ENCODE results near the gene DNM3.
"Not testable (repeated sequence)": the region's sequence is repeated elsewhere in the genome, so short reads cannot be mapped to it uniquely, and the experiment has no call there.

DNM3 gene

DNA sequence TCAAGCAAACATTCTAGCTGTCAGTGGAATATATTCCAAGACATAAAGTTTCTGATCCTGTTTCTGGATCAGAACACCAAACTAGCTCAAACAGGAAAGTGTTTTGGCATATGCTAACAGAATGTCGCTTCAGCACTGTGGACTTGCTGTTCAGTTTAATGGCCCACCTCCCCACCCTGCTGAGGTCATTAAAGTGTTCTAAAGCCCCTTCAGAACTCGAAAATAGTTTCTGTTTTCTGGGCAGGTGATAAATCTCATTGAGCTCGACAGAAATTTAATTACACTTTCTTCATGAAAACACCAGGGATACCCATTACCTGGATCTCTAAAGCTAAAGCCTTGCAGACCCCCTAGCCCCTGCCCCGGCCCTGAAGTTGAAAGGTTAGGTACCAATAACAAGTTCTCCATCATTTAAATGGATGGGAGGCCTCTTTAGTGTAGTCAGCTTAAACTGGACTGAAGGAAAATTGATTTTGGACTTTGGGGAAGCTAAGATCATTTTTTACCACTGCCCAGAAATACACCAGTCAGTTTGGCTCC, 575.3 kb downstream of the DNM3 start:
- no peak for DNase-seq (ENCODE audit: low spot score)

DNA sequence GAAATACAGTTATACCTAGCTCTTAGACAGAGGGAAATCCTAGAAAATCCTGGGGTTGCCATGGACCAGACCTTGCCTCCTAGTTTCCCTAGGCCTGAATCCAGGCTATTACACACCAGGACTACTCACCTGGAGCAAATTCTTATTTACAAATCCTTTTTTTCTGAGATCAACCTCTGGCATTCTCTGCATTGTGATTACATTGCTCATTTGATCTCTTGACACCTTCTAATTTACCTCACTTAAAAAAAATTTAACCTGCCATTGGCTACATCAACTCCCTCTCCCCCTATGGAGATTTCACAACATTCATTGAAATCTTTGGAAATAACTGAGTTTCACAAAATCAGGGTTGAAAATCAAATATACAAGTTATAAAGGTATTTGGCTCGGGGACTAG, 576.3 kb downstream of the DNM3 start:
- no peak for DNase-seq (ENCODE audit: low spot score)

DNA sequence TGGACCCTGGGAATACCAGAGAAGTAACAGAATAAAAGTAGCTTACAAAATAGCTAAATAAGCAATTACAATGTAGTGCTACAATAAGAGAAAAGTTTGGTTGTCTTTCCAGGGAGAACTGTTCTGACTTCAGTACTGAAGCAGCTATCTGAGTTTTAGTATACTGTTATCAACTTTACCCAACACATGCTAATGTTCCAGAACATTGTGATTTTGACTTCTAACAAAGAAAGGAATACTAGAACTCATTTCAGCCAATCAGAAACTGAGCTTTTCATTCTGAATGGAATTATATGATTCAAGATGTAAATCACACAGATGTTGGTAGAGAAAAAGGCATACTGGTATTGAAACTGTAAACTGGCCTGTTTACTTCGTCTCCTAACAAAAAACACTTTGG, 579.1 kb downstream of the DNM3 start, which contains the start of gene C1orf105:
Gene C1orf105, plus strand, starts transcription at position 301 of the 400 bp plus-strand sequence. CDS start 201 bp downstream, outside the sequence.
- no peak for DNase-seq (ENCODE audit: low spot score)

DNA sequence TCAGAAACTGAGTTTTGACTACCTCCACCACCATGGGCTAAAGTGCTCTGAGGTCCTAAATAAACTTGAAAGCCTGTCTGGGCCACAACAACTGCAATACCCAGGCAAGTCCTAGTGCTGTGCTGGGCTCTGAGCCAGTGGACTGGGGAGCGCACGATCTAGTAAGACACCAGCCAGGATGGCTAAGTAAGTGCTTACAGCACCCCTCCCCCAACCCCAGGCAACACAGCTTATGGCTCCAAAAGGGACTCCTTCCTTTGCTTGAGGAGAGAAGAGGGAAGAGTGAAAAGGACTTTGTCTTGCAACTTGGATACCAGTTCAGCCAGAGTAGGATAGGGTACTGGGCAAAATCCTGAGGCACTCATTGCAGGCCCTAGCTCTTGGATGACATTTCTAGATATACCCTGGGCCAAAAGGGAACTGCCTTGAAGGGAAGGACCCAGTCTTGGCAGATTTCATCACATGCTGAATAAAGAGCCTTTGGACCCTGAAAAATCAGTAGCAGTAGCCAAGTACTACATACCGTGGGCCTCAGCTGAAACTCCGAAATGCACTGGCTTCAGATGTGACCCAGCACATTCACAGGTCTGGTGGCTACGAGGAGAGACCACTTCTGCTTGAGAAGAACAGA, 580.8 kb downstream of the DNM3 start:
- DNase-seq (ENCODE audit: low spot score) = no peak

DNA sequence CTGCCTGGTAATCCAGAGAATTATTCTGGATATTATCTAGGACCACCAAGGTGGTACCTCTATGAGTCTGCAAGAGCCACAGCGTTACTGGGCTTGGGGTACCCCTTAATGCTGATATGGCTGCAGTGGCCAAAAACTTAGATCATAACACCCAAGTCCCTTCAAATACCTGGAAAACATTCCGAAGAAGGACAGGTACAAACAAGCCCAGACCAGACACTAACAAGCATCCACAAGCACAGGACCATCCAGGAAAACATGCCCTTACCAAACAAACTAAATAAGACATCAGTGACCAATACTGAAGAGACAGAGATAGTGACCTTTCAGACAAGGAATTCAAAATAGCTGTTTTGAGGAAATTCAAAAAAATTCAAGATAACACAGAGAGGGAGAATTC, 582.0 kb downstream of the DNM3 start:
- no peak for DNase-seq (ENCODE audit: low spot score)

DNA sequence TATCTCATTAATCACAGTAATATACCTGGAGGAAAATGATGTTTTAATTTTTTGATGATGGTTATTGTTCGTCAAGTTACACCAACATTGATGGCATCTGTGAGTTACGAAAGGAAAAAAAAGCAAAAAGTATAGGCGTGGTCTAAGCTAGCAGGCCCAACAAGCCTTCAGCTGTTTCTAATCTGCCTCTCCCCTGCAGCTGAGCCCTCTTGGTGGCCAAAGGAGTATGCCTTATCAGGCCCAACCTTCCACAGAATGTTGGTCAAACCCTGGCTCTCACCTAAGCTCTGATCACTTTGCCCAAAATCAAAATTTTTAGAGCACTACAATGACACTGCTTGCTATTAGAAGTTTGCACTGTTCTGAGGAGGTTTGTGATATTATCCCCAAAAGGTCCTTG, 584.0 kb downstream of the DNM3 start:
- no peak for DNase-seq (ENCODE audit: low spot score)

DNA sequence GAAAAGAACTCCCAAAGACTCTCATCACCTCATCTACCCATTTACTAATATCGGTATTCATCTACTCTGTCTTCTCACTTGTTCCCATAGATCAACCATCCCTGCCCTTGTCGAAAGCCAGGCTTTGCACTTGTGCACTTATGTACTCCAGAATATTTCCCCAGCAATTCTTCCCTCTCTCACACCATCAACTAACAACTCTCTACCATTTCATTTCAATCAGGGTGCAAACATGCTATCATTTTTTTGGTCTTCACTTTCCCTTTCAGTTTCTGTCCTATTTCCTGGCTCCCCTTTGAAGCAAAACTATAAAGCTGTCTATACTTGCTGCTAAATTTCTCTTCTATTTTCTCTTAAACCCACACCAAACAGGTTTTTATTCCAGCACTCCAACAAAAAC, 585.9 kb downstream of the DNM3 start:
- no peak for DNase-seq (ENCODE audit: low spot score)

DNA sequence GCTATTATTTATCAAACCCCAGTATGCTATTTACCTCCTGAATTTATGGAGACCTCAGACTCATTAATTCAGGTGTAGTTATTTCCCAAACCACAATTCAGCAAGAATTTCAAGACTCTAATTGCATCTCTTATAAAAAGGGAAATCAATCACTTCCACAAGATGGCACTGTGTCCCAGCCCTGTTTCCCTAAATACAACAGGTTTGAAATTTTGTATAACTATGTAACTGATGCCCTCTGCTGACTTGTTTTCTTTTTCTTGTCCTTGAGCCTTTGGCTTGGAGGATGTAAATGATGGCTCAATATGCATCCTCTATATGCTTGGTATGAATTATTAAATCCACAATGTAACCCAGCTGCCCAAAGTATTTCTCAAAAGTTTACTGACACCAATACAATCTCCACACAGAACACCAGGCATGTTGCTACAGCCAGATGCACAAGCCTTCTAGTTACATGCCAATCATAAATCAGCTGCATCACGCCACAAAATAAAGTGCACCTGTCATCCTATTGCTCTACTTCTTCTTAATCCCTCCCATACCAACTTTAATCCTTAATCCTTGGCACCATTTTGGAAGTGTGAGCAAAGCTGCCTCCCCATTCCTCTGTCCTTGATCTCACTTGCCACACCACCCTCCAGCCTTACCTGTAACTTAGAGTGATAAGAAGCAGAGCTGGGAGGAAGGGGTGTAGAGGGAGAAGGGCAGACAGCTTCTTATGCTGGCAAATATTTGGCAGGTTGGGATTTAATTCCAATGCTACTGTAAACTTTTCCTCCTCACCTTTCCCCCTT, 588.2 kb downstream of the DNM3 start:
- peak; percentile 54 for DNase-seq (ENCODE audit: low spot score)

DNA sequence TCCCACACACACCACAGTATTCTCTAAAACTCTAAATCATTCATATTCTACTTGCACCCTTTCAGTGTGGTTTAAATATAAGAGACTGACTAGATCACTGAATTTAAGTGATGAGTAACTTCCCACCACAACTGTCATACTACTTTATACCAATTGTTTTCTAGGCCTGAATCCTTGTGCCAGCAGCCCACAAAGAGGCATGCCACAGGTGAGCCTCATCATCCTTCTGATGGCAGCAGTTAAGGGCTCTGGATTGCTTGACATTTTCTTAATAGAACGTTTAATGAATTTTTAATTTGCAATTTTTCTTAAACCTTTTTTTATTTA, 588.8 kb downstream of the DNM3 start:
- no peak for DNase-seq (ENCODE audit: low spot score)

DNA sequence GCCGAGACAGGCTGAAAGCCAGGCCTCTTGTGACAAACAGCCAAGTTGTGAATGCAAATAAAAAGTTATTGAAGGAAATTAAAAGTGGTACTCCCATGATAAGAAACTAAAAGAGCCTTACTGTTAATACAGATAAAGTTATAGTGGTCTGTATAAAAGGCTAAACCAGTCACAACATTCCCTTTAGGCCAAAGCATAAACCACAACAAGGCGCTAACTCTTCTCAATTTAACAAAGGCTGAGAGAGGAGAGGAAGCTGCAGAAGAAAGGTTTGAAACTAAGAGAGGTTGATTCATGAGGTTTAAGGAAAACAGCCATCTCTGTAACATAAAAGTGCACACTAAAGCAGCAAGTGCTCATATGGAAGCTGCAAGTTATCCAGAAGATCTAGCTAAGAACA, 589.9 kb downstream of the DNM3 start:
- DNase-seq (ENCODE audit: low spot score) = no peak

DNA sequence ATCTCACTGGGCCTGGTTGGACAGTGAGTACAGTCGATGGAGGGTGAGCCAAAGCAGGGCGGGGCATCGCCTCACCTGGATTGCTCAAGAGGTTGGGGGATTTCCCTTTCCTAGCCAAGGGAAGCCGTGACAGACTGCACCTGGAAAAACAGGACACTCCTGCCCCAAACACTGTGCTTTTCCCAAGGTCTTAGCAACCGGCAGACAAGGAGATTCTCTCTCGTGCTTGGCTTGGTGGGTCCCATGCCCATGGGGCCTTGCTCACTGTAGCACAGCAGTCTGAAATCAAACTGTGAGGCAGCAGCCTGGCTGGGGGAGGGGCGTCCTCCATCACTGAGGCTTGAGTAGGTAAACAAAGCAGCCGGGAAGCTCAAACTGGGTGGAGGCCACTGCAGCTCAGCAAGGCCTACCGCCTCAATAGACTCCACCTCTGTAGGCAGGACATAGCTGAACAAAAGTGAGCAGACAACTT, 590.5 kb downstream of the DNM3 start:
- no peak for DNase-seq (ENCODE audit: low spot score)

DNA sequence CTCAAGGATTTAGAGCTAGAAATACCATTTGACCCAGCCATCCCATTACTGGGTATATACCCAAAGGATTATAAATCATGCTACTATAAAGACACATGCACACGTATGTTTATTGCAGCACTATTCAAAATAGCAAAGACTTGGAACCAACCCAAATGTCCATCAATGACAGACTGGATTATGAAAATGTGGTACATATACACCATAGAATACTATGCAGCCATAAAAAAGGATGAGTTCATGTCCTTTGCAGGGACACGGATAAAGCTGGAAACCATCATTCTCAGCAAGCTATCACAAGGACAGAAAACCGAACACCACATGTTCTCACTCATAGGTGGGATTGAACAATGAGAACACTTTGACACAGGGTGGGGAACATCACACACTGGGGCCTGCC, 595.9 kb downstream of the DNM3 start:
- DNase-seq (ENCODE audit: low spot score) = not testable (repeated sequence)

DNA sequence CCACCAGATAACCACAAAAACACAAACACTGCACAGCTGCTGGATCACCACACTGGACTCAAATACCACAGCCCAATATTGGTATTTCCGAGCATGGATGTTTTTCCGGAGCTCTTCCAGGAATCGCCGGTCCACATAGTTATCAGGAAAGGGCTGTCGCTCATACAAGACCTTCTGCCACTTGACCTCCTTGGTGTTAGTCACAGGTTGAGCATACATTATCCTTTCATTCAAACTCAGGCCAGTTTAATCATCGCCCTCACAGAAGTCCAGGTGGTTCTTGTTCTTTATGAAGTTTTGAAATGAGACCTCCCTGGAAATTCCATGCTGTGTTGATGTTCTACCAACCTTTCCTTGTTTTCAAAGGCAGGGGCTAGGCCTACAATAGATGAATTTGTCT, 601.1 kb downstream of the DNM3 start:
- DNase-seq (ENCODE audit: low spot score) = no peak

DNA sequence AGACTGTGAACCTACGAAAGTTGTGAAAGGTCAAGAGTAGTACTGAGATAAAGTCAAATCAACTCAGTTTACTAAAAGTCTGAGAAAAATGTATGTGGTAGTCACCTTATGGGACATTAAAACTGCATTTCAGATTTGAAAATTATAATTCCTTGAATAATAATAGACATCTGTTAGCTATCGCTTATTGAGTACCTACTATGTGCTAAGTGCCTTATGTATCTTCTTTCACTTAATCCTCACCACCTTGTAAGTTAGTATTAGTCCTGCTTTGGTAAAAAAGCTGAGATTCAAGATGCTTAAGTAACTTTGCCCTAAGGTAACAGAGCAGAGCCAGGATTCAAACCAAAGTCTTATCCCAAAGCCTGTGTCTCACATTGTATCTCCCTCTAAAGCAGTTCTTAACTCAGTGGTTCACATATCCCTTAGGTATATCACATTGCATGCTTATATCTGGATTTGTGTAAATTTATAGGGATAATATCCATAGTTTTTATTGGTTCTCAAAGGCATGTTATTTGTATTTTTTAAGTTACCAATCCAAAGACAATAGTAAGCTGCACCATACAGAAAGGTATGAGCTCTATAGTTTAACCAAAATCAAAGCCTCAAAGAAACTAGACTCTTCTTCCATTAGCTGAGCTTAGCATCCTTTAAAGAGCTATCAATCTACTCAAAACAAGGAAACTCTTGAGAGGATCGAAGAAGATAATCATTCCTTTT, 601.7 kb downstream of the DNM3 start:
- no peak for DNase-seq (ENCODE audit: low spot score)

DNA sequence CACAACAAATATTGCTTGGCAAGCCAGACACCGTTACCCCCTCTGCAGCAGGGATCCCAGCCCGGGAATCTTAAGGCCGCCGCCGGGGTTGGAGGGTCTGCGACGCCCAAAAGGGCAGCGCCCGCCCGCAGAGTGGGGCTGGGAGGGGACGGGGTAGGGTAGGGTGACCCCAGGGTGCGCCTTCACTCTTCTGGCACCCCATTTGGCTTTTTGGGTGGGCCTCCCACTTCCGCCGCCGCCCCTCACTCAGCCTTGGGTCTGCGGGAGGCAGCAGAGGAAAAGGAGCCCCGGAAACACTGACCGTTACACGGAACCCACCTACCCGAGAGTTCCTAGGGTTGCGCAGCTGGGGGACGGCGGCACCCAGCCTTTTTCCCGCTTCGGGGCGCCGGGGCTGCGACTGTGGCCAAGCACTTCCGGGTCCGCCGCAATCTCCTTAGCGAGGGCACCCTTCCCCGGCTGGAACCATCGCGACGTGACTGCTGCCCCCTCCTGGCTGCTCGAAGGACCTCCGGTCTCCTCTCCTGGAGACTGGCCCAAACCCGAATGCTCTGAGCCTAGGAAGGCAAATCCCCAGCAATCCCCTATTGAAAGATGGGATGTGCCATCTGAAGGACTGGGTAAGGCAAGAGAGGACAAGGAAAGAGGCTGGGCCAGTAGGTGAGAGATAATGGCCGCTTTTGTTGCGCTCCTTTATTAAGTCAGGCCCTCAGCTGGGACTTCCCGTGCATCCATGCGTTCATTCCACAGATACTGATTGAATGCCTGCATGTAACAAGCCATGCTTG, 602.6 kb downstream of the DNM3 start, which contains the start of gene PIGC:
Gene PIGC, minus strand, starts transcription at position 404 of the 788 bp plus-strand sequence. CDS start 1,447 bp downstream, outside the sequence.
- peak; percentile 86 for DNase-seq (ENCODE audit: low spot score)

DNA sequence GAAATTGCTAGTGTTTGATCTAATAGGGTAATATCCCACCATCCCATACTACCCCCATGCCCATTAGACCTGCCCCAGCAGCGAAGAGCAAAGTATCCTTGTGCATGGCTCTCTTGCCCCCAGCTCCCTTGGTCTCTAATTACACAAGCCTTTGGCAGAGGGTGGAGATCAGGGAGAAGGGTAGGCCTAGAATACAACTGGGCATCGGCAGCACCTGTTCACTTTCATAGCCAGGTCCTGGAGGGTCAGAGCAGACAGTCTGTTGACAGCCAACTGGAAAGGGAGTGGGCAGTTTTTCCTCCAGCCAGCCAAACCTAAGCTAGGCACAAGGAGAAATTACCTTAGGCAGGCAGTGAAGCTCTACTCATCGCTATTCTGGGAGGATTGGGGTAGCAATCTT, 605.2 kb downstream of the DNM3 start:
- no peak for DNase-seq (ENCODE audit: low spot score)

DNA sequence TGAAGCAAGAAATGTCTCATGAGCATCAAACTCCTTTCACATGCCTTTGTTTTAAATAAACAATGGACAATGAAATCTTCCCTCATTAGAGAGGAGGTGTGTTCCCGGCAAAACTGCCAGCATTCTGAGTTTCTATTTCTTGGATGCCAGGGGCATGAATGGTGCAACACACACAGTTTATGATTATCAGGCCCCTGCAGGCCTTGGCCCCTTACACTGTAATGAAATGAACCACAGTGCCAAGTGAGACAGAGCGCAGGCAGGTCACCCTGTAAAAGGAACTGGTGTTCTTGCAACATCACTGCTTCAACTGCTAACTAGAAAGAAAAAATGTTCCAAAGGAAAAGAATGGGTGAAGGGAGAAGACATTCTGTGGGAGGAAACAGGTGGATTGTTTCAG, 606.3 kb downstream of the DNM3 start:
- DNase-seq (ENCODE audit: low spot score) = no peak

DNA sequence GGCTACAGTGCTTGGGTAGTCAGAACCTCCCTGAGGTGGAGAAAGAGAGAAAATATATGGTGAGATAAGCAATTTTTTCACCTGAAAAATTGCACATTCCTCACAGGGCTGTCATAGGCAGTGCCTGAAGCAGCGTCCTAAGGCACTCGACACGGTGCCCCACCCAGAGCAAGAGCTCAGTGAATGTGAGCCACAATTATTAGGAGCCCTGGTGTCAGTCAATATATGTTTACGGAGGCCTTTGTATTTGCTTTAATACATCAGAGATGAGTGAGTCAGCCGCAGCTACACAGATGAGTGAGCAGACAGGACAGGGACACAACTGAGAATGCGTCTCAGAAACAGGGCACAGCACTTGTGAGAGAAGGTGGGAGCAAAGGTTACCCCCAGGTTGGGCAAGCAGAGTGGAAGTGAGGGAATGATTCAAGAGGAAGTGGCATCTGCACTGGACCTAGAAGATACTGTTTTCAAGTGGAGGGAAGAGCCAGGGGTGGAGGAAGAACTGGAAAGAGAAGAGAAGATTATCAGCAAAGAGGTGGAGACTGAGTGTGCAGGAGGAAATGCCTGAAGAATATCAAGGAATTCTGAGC, 607.8 kb downstream of the DNM3 start:
- DNase-seq (ENCODE audit: low spot score) = peak; percentile 6

DNA sequence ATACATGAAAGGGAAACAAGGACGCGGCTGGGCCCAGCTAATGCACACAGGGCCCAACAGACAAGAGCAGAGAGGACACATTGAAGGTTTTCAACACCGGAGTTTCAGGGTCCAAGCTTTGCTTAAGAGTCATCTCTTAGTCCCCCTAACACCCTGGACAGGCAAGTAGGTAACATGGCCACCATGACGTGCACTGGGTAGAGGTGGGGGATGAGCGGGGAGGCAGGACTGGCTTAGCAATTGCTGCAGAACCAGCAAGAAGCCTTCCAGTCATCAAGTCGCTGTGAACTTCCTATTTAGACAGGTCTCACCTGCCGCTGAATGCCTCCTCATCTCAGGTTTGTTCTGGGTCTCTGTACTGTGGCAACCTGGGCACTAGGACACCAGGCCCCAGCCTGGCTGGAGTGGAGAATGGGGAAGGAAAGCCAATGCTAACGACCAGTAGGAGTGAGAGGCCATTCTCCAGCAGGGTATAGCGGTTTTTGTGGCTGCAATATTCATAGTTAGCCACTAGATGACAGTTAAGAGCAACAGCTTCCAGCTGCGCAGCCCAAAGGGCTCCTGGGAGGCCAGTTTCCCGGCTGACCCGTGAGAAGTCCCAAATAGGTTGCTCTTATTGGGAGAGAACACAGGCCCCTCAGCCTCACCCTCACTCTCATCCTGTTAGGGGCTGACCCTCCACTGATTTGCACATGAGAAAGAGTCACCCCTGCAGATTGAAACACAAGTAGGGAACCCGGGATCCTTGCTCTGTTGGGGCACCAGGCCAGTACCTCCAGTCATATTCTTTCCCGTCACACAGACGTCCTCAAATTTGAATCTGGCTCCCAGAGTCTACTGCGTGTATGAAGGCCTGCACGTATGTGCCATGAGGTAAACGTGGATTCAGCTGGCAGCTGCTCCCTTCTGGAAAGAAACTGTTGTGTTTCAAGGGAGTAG, 608.6 kb downstream of the DNM3 start:
- DNase-seq (ENCODE audit: low spot score) = peak; percentile 88

DNA sequence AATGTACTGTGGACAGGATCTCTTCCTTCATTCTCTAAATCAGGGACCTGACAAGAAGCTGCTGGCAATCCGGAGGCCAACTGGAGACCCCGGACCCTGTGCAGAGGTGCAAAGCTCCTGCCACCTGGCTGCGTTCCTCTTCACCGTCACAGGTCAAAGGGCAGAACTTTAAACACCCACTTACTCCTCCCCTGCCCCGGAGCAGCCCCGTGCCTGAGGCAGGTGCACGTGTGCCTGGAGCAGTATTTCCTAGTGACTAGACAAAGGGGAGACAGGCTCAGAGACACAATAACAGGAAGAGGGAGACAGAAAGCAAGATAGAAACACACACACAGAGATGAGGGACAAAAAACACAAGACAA, 609.2 kb downstream of the DNM3 start:
- peak; percentile 70 for DNase-seq (ENCODE audit: low spot score)
